SK-N-SH treated with all-trans-retinoic acid at 6 μM for 48 hours (cell line): ENCODE measurements around the gene WDR5.
A peak's percentile ranks its signal among the peaks of the same experiment; 100 is the strongest.

Experiments used
- ATAC-seq: fragments of 200-7000 bp; cut with Tn5 transposase; 3 replicates; pipeline ENCODE4 v1.9.1; 2020; ENCODE audit warnings: mild to moderate bottlenecking, moderate library complexity
- ARNTL ChIP-seq: fragments of 450-650 bp; formaldehyde crosslinking; IDR thresholded peaks from 2 replicates; pipeline ENCODE4 v1.5.0; 2020; ENCODE audit warnings: low read depth, mild to moderate bottlenecking, moderate library complexity, borderline replicate concordance
- CSDC2 ChIP-seq: fragments of 250-450 bp; sonication (Bioruptor Pico); IDR thresholded peaks from 2 replicates; pipeline ENCODE4 v1.5.0; 2020; ENCODE audit warnings: mild to moderate bottlenecking, moderate library complexity
- ESRRG ChIP-seq: fragments of 250-450 bp; sonication (Bioruptor Pico); IDR thresholded peaks from 2 replicates; pipeline ENCODE4 v1.6.1; 2021; ENCODE audit warnings: mild to moderate bottlenecking
- GLIS3 ChIP-seq: fragments of 250-450 bp; sonication (Bioruptor Pico); IDR thresholded peaks from 2 replicates; pipeline ENCODE4 v1.5.0; 2020; ENCODE audit warnings: mild to moderate bottlenecking, moderate library complexity
- ISL1 ChIP-seq: fragments of 250-450 bp; sonication (Bioruptor Pico); IDR thresholded peaks from 2 replicates; pipeline ENCODE4 v2.1.2; 2022; ENCODE audit warnings: mild to moderate bottlenecking, moderate library complexity
- OSR1 ChIP-seq: fragments of 250-450 bp; sonication (Bioruptor Pico); IDR thresholded peaks from 2 replicates; pipeline ENCODE4 v1.8.0; 2022; ENCODE audit warnings: moderate library complexity, mild to moderate bottlenecking, inconsistent platforms
- PATZ1 ChIP-seq: fragments of 250-450 bp; sonication (Bioruptor Pico); IDR thresholded peaks from 2 replicates; pipeline ENCODE4 v1.8.0; 2020; ENCODE audit warnings: mild to moderate bottlenecking, moderate library complexity, borderline replicate concordance
- PPARA ChIP-seq: fragments of 250-450 bp; sonication (Bioruptor Pico); IDR thresholded peaks from 2 replicates; pipeline ENCODE4 v1.5.0; 2020; ENCODE audit warnings: mild to moderate bottlenecking, borderline replicate concordance
- RARB ChIP-seq: fragments of 250-450 bp; sonication (Bioruptor Pico); IDR thresholded peaks from 2 replicates; pipeline ENCODE4 v1.8.0; 2021; ENCODE audit warnings: mild to moderate bottlenecking, moderate library complexity
- SNAI2 ChIP-seq: fragments of 250-450 bp; sonication (Bioruptor Pico); IDR thresholded peaks from 2 replicates; pipeline ENCODE4 v1.5.0; 2020; ENCODE audit warnings: mild to moderate bottlenecking, moderate library complexity
- TCF4 ChIP-seq: fragments of 250-450 bp; sonication (Bioruptor Pico); IDR thresholded peaks from 2 replicates; pipeline ENCODE4 v1.8.0; 2021; ENCODE audit warnings: mild to moderate bottlenecking, moderate library complexity, borderline replicate concordance
- TOX ChIP-seq: fragments of 250-450 bp; sonication (Bioruptor Pico); IDR thresholded peaks from 2 replicates; pipeline ENCODE4 v1.8.0; 2021; ENCODE audit warnings: mild to moderate bottlenecking, moderate library complexity, borderline replicate concordance
- ZC3H10 ChIP-seq: fragments of 250-450 bp; sonication (Bioruptor Pico); IDR thresholded peaks from 2 replicates; pipeline ENCODE4 v1.5.1; 2021; ENCODE audit warnings: mild to moderate bottlenecking, moderate library complexity
- ZFP3 ChIP-seq: fragments of 250-450 bp; sonication (Bioruptor Pico); IDR thresholded peaks from 2 replicates; pipeline ENCODE4 v1.5.0; 2020; ENCODE audit warnings: mild to moderate bottlenecking, moderate library complexity
- ZFP30 ChIP-seq: fragments of 450-650 bp; formaldehyde crosslinking; IDR thresholded peaks from 2 replicates; pipeline ENCODE4 v1.5.0; 2022; ENCODE audit warnings: mild to moderate bottlenecking, moderate library complexity
- ZNF565 ChIP-seq: fragments of 450-650 bp; formaldehyde crosslinking; conservative IDR thresholded peaks from 2 replicates; pipeline ENCODE4 v1.5.0; 2020; ENCODE audit warnings: low read depth, mild to moderate bottlenecking, moderate library complexity
- ZNF70 ChIP-seq: fragments of 450-650 bp; formaldehyde crosslinking; IDR thresholded peaks from 2 replicates; pipeline ENCODE4 v1.5.0; 2020; ENCODE audit warnings: mild to moderate bottlenecking, moderate library complexity
- TF ChIP-seq, protein P1 (sequence below): fragments of 250-450 bp; sonication (Bioruptor Pico); IDR thresholded peaks from 2 replicates; pipeline ENCODE4 v1.5.0; 2020; ENCODE audit warnings: mild to moderate bottlenecking, moderate library complexity
- TF ChIP-seq, protein P2 (sequence below): fragments of 250-450 bp; sonication (Bioruptor Pico); IDR thresholded peaks from 2 replicates; pipeline ENCODE4 v1.5.1; 2020; ENCODE audit warnings: low read depth, mild to moderate bottlenecking, moderate library complexity

The WDR5 gene

GRCh38 chr9:134159566-134160245 is 23.8 kb downstream of the WDR5 start:
- TF ChIP-seq SNAI2: no peak
- no peak for TF ChIP-seq ISL1 (CRISPR knock-in tag)
- TF ChIP-seq PPARA: no peak
- TF ChIP-seq CSDC2 (CRISPR knock-in tag): no peak
- no peak for TF ChIP-seq ZC3H10 (CRISPR knock-in tag)
- no peak for TF ChIP-seq GLIS3
- no peak for TF ChIP-seq ZFP3 (CRISPR knock-in tag)
- TF ChIP-seq ESRRG (CRISPR knock-in tag): no peak
- no peak for ATAC-seq

GRCh38 chr9:134161647-134162046 is 25.8 kb downstream of the WDR5 start:
- ATAC-seq: no peak
- no peak for TF ChIP-seq ZC3H10 (CRISPR knock-in tag)
- TF ChIP-seq ZNF70 (CRISPR knock-in tag): no peak
- no peak for TF ChIP-seq PPARA
- TF ChIP-seq ISL1 (CRISPR knock-in tag): no peak
- TF ChIP-seq, protein P1, sequence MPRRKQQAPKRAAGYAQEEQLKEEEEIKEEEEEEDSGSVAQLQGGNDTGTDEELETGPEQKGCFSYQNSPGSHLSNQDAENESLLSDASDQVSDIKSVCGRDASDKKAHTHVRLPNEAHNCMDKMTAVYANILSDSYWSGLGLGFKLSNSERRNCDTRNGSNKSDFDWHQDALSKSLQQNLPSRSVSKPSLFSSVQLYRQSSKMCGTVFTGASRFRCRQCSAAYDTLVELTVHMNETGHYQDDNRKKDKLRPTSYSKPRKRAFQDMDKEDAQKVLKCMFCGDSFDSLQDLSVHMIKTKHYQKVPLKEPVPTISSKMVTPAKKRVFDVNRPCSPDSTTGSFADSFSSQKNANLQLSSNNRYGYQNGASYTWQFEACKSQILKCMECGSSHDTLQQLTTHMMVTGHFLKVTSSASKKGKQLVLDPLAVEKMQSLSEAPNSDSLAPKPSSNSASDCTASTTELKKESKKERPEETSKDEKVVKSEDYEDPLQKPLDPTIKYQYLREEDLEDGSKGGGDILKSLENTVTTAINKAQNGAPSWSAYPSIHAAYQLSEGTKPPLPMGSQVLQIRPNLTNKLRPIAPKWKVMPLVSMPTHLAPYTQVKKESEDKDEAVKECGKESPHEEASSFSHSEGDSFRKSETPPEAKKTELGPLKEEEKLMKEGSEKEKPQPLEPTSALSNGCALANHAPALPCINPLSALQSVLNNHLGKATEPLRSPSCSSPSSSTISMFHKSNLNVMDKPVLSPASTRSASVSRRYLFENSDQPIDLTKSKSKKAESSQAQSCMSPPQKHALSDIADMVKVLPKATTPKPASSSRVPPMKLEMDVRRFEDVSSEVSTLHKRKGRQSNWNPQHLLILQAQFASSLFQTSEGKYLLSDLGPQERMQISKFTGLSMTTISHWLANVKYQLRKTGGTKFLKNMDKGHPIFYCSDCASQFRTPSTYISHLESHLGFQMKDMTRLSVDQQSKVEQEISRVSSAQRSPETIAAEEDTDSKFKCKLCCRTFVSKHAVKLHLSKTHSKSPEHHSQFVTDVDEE: no peak
- TF ChIP-seq TCF4 (CRISPR knock-in tag): no peak
- TF ChIP-seq GLIS3: no peak
- TF ChIP-seq ESRRG (CRISPR knock-in tag): no peak
- TF ChIP-seq CSDC2 (CRISPR knock-in tag): no peak
- TF ChIP-seq ZNF565 (CRISPR knock-in tag): no peak

GRCh38 chr9:134162212-134162775 is 26.4 kb downstream of the WDR5 start:
- ATAC-seq: no peak
- TF ChIP-seq ZFP30 (CRISPR knock-in tag) (no peak), RARB (CRISPR knock-in tag) (no peak)

- TF ChIP-seq SNAI2 (no peak), PATZ1 (no peak), TOX (no peak), ZC3H10 (CRISPR knock-in tag) (no peak)
- ATAC-seq: no peak
These were observed 27.1 kb downstream of the WDR5 start for GRCh38 chr9:134162926-134163370.

DNA sequence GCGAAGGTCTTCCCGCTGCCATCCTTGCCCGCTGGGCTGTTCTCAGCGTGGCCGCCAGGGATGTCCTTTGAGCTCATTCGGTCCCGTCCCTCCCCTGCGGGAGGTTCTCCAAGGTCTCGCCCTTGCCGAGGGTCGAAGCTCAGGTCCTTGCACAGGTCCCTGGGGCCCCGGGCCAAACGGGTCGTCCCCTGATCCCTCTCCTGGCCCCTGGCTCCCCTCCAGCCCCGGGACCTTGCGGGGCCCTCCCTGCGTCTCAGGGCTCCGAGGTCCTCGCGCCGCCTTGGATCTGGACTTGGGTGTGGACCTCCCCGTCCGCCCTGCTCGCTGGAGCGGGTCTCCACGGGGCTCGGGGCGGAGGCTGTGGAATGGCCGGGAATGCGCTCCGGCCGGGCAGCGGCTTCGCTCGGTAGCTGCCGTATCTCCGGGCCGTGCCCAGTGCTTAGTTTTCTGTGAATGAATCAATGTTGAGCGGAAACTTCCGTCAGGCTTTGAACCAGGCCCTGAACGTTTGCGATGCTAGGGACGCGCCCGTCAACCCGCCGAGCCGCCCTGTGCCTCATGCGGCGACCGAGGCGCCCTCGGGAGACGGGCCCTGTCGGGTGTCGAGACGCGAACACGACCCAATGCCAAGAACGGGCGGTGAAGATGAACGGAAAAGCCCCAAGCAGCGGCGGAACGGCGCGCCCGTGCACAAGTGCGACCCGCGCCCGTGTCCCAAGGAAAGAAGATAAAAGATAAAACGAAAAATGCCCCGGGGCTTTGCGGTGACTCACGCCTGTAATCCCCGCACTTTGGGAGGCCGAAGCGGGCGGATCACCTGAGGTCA is 27.7 kb downstream of the WDR5 start:
- ATAC-seq: no peak
- TF ChIP-seq OSR1 (CRISPR knock-in tag): no peak
- no peak for TF ChIP-seq ZFP30 (CRISPR knock-in tag)
- TF ChIP-seq ZNF70 (CRISPR knock-in tag): no peak
- TF ChIP-seq ZFP3 (CRISPR knock-in tag): peak; percentile 66; the same call in 1 of the 2 replicates
- TF ChIP-seq SNAI2: no peak
- no peak for TF ChIP-seq PPARA

- ATAC-seq: no peak
- TF ChIP-seq, protein P1: no peak
- TF ChIP-seq ZFP30 (CRISPR knock-in tag) (no peak), ARNTL (CRISPR knock-in tag) (no peak), OSR1 (CRISPR knock-in tag) (no peak), TOX (no peak), PPARA (no peak), ISL1 (CRISPR knock-in tag) (no peak), PATZ1 (no peak), ESRRG (CRISPR knock-in tag) (no peak)
- TF ChIP-seq, protein P2, sequence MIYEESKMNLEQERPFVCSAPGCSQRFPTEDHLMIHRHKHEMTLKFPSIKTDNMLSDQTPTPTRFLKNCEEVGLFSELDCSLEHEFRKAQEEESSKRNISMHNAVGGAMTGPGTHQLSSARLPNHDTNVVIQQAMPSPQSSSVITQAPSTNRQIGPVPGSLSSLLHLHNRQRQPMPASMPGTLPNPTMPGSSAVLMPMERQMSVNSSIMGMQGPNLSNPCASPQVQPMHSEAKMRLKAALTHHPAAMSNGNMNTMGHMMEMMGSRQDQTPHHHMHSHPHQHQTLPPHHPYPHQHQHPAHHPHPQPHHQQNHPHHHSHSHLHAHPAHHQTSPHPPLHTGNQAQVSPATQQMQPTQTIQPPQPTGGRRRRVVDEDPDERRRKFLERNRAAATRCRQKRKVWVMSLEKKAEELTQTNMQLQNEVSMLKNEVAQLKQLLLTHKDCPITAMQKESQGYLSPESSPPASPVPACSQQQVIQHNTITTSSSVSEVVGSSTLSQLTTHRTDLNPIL (CRISPR knock-in tag): no peak
These were observed 29.0 kb downstream of the WDR5 start for GRCh38 chr9:134164879-134165278.
